Measurements from ENCODE around the gene PLA1A.

Gene PLA1A

GRCh38 chr3:119636891-119637611 lies 39.4 kb downstream of the PLA1A start:
- DNase-seq = no peak
- ATAC-seq = no peak

- no peak for DNase-seq
- ATAC-seq = peak; percentile 35
Measured at GRCh38 chr3:119637679-119638477, 40.2 kb downstream of the PLA1A start.

GRCh38 chr3:119639494-119640350 lies 42.0 kb downstream of the PLA1A start:
- peak; percentile 19 for ATAC-seq
- DNase-seq = no peak

- DNase-seq (no peak), ATAC-seq (no peak)
Measured at GRCh38 chr3:119641416-119641815, 43.7 kb downstream of the PLA1A start.

GRCh38 chr3:119642746-119643473 lies 45.2 kb downstream of the PLA1A start:
- ATAC-seq (no peak), DNase-seq (no peak)

- DNase-seq (no peak), ATAC-seq (no peak)
Measured at GRCh38 chr3:119643528-119643927, 45.8 kb downstream of the PLA1A start.

GRCh38 chr3:119644481-119644880 lies 46.8 kb downstream of the PLA1A start:
- no peak for ATAC-seq
- no peak for DNase-seq

GRCh38 chr3:119645813-119646212 lies 48.1 kb downstream of the PLA1A start:
- DNase-seq (no peak), ATAC-seq (no peak)

GRCh38 chr3:119647171-119647570 lies 49.5 kb downstream of the PLA1A start:
- ATAC-seq (no peak), DNase-seq (no peak)

- ATAC-seq = peak; percentile 23
Measured at GRCh38 chr3:119647843-119648575, 50.3 kb downstream of the PLA1A start.

GRCh38 chr3:119649761-119650160 lies 52.1 kb downstream of the PLA1A start:
- ATAC-seq (no peak), DNase-seq (no peak)

More at GRCh38 chr3:119647843-119648575, 50.3 kb downstream of the PLA1A start:
- DNase-seq = no peak

GRCh38 chr3:119652306-119653033 lies 54.8 kb downstream of the PLA1A start:
- DNase-seq (no peak), ATAC-seq (no peak)

- DNase-seq (no peak), ATAC-seq (no peak)
Measured at GRCh38 chr3:119653876-119654275, 56.2 kb downstream of the PLA1A start.

GRCh38 chr3:119657887-119658702 lies 60.4 kb downstream of the PLA1A start:
- ATAC-seq (no peak), DNase-seq (no peak)

GRCh38 chr3:119658994-119659393 lies 61.3 kb downstream of the PLA1A start:
- ATAC-seq (no peak), DNase-seq (no peak)

- DNase-seq (no peak), ATAC-seq (no peak)
Measured at GRCh38 chr3:119659606-119660291, 62.1 kb downstream of the PLA1A start.

GRCh38 chr3:119660474-119661440 lies 63.1 kb downstream of the PLA1A start, which contains the start of gene POPDC2:
TSS of gene POPDC2 (minus strand) at chr3:119660589. CDS start at chr3:119660423, 166 bp downstream.
- DNase-seq (no peak), ATAC-seq (no peak)

Measured in stimulated activated naive CD8-positive, alpha-beta T cell treated with anti-CD3 and anti-CD28 coated beads, Interleukin-15, Interleukin-2, amounts not matched to agents 100 U/mL and 50 U/mL, for 24 hours (primary cell).